Upper lobe of left lung (tissue), 4 donors: Measurements from ENCODE around the gene TSPAN10.

ENCODE experiments used
- POLR2A ChIP-seq, 4 donors: fragments of 450-650 bp; IDR thresholded peaks; one replicate each; pipeline ENCODE4 v1.5.1; 2016 to 2017; ENCODE audit warnings: antibody characterized with exemption in 4 of 4, mild to moderate bottlenecking in 2 of 4
- TF ChIP-seq, protein P1 (sequence below), 6 experiments: fragments of 450-650 bp in 4 of 6; fragments of 200-600 bp in 2 of 6; sonication (generic) in 2 of 6; IDR thresholded peaks; one replicate each; pipeline ENCODE4 v1.5.1; 2016 to 2019; ENCODE audit warnings: antibody characterized with exemption in 6 of 6

DNA sequence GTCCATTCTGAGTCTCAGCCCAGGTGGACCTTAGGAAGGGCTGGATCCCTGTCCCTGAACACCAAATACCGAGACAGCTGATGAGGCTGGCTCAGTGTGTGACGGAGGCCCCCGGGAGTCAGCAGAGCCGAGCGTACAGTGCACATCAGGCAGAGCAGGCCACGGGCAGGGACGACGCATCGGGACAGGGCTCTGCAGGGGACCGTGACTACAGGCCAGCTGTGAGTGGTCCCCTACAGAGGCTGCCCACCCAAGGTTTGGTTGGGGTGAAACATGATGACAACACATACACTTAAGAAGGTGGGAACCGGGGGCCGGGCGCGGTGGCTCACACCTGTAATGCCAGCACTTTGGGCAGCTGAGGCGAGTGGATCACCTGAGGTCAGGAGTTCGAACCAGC lies 36.0 kb downstream of the TSPAN10 start:
- no peak for TF ChIP-seq POLR2A (IDR thresholded peaks at IDR 0.05)
- TF ChIP-seq, protein P1, sequence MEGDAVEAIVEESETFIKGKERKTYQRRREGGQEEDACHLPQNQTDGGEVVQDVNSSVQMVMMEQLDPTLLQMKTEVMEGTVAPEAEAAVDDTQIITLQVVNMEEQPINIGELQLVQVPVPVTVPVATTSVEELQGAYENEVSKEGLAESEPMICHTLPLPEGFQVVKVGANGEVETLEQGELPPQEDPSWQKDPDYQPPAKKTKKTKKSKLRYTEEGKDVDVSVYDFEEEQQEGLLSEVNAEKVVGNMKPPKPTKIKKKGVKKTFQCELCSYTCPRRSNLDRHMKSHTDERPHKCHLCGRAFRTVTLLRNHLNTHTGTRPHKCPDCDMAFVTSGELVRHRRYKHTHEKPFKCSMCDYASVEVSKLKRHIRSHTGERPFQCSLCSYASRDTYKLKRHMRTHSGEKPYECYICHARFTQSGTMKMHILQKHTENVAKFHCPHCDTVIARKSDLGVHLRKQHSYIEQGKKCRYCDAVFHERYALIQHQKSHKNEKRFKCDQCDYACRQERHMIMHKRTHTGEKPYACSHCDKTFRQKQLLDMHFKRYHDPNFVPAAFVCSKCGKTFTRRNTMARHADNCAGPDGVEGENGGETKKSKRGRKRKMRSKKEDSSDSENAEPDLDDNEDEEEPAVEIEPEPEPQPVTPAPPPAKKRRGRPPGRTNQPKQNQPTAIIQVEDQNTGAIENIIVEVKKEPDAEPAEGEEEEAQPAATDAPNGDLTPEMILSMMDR (IDR thresholded peaks at IDR 0.05): no peak
